GM18867 (cell line): ENCODE results near the gene RNF19B.
A peak's percentile ranks its signal among the peaks of the same experiment; 100 is the strongest.
"Not testable (repeated sequence)": the region's sequence is repeated elsewhere in the genome, so short reads cannot be mapped to it uniquely, and the experiment has no call there.

Source experiments
- ATAC-seq: cut with Tn5 transposase; IDR thresholded peaks from one replicate; pipeline ENCODE4 v1.9.1; 2021; ENCODE audit warnings: mild to moderate bottlenecking, moderate library complexity; ENCODE audit not compliant: unreplicated experiment

RNF19B gene

DNA sequence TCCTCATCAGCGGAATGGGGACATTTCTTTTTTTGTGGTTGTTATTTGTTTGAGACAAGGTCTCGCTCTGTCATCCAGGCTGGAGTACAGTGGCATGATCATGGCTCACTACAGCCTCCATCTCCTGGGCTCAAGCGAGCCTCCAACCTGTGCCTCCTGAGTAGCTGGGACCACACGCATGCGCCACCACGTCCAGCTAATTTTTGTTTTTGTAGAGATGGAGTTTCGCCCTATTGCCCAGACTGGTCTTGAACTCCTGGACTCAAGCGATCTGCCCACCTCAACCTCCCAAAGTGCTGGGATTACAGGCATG is 28.7 kb upstream of the RNF19B start:
- not testable (repeated sequence) for ATAC-seq

- ATAC-seq = peak; percentile 77
Measured at GRCh38 chr1:32992489-32993323, 28.1 kb upstream of the RNF19B start.

- ATAC-seq = peak; percentile 32
Measured at GRCh38 chr1:32991819-32992488, 27.3 kb upstream of the RNF19B start.

GRCh38 chr1:32991386-32991785 is 26.8 kb upstream of the RNF19B start:
- no peak for ATAC-seq

GRCh38 chr1:32990887-32991286 is 26.3 kb upstream of the RNF19B start:
- ATAC-seq = no peak

GRCh38 chr1:32989160-32990050 is 24.8 kb upstream of the RNF19B start:
- ATAC-seq = no peak

GRCh38 chr1:32988665-32989064 is 24.1 kb upstream of the RNF19B start:
- ATAC-seq = no peak

GRCh38 chr1:32985226-32985625 is 20.6 kb upstream of the RNF19B start:
- no peak for ATAC-seq

GRCh38 chr1:32984455-32985171 is 20.0 kb upstream of the RNF19B start:
- ATAC-seq = no peak

GRCh38 chr1:32984090-32984454 is 19.5 kb upstream of the RNF19B start:
- no peak for ATAC-seq

DNA sequence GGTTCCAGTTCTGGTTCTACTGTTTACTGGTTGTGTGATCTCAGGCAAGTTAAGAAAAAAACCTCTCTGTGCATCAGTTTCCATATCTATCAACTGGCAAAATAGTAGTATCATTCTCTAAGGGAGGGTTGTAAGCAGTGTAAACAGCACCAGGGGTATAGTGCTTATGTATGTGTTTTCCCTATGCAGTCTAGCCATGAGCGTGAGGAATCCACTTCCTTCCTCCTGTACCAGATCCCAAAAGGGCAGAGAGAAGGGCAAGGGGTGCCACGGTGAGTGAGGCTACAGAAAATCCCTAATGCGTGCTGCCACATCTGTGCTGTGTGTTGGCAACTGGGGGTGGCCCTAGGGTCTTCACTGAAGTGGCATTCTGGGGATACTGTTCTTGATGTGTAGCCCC is 18.4 kb upstream of the RNF19B start:
- no peak for ATAC-seq

DNA sequence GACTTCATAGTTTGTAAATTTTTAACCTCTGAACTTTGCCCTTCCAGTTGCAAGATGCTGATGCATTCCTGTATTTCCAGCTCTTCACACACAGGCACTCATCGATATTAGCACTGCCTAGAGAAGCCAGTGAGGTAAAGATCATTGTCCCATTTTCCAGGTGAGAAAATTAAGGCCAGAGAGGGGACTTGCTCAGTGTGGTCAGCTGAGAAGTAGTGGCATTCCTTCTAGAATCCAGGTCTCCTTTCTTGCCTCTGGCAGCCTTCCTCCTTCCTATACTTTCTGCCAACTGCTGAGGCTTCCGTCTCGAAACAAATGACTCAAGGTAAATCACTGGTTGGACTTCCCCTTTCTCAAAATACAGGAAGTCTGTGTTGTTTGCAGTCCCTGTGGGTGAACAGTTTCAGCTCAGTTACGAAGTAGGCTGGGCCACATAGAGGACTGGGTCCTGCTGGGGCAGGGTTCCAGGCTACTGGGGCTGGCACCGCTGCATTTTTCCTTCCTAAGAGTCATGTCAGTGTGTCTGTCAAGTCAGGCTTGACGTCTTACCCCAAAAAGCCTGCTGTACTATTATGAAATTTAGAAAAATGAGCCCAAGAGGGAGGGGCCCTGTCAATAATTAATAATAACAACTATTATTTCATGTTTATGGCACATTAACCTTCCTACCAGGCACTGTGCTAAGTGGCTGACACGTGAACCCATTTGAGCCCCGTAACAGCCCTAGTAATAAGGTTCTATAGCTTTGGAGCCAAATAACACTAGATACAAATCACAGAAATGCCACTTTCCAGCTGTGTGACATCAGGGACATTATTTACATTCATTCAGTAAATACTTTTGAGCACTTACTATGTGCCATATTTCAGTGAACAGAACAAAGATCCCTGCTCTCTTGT is 16.6 kb upstream of the RNF19B start:
- peak; percentile 89 for ATAC-seq

DNA sequence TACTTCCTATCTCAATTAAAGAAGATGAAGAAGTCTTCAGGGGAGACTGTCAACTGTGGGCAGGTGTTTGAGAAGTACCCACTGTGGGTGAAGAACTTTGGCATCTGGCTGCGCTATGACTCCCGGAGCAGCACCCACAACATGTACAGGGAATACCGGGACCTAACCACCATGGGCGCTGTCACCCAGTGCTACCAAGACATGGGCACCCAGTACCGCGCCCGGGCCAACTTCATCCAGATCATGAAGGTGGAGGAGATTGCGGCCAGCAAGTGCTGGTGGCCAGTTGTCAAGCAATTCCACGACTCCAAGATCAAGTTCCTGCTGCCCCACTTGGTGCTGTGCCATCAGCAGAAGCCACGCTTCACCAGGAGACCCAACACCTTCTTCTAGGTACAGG is 15.5 kb upstream of the RNF19B start:
- ATAC-seq = no peak

GRCh38 chr1:32978854-32979253 is 14.2 kb upstream of the RNF19B start:
- no peak for ATAC-seq

DNA sequence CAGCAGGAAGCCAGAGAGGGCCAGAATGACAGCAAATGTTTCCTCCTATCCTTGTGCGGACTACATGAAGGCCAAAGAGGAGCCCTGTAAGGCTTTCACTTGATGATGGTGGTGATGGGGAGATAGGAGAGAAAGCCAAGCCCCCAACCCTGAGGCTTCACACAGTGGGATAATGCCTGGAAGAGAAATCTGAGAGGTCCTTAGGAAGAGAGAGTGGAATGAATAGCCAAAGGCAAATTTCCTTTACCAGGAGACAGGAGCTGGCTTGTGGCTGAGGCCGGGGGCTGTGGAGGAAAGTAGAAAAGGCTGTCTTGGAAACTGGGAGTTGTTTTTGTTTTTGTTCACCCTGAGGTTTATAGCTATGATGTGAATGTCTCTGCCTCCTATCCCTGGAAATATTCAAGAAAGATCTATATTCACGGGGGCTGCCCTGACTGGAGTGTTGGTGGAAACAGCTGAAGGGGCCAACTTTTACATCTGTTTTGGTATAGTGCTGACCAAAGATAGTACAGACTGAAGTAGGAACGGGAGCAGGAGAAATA is 13.0 kb upstream of the RNF19B start:
- no peak for ATAC-seq

DNA sequence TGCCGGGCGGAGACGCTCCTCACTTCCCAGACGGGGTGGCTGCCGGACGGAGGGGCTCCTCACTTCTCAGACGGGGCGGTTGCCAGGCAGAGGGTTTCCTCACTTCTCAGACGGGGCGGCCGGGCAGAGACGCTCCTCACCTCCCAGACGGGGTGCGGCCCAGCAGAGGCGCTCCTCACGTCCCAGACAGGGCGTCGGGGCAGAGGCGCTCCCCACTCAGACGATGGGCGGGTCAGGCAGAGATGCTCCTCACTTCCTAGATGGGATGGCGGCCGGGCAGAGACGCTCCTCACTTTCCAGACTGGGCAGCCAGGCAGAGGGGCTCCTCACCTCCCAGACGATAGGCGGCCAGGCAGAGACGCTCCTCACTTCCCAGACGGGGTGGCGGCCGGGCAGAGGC is 10.4 kb upstream of the RNF19B start:
- not testable (repeated sequence) for ATAC-seq

GRCh38 chr1:32973458-32973857 is 8.8 kb upstream of the RNF19B start:
- not testable (repeated sequence) for ATAC-seq

DNA sequence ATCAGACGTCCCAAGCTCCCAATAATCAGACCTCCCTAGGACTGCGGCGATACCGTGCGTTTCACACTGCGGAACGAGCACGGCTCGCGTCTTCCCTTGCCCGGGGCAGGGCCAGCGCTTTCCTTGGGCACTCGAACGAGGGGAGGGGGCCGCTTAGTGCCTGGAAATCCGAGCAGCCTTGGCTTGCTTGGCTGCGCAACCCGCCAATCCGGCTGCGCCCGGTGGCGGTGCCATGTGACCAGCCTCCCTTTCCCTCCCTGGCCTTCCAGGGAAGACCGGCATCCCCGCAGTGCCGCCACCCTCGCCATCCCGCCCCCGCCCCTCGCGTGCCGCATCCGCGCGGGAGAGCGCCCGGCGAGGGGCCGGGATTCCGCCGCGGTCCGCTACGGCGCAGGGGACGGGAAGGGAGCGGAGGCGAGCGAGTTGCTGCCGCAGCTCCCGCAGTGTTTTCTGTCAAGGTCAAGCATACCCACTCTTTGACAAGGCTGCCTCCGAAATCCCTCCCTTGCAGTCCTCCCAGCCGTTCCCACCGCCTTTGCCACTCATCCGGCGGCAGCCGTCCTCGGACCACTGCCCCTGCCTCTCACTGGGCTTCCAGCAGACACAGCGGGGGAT is 8.3 kb upstream of the RNF19B start:
- no peak for ATAC-seq

GRCh38 chr1:32971576-32971975 is 7.0 kb upstream of the RNF19B start:
- ATAC-seq = no peak
